Mucosa of descending colon (tissue), 3 donors: ENCODE measurements around the gene PRKD3. TPM values are rescaled to one million over a fixed set of nuclear protein-coding genes. Genes with fewer than 3 reads are reported as not detected.

Experiments
- ATAC-seq: fragments of 200-7000 bp; cut with Tn5 transposase; one replicate; pipeline ENCODE4 v1.9.1; 2020; ENCODE audit warnings: mild to moderate bottlenecking, moderate library complexity
- DNase-seq, 3 donors: peaks; one replicate each; pipeline ENCODE4 v3.0.0-alpha.2; 2020
- H3K36me3 ChIP-seq: fragments of 200-600 bp; one replicate; pipeline ENCODE4 v1.8.0; 2021; ENCODE audit warnings: low read depth, mild to moderate bottlenecking
- H3K4me1 ChIP-seq: fragments of 200-600 bp; one replicate; pipeline ENCODE4 v1.8.0; 2021; ENCODE audit warnings: low read depth, mild to moderate bottlenecking
- H3K4me3 ChIP-seq: fragments of 200-600 bp; one replicate; pipeline ENCODE4 v1.8.0; 2021; ENCODE audit warnings: mild to moderate bottlenecking
- H3K9me3 ChIP-seq: fragments of 200-600 bp; one replicate; pipeline ENCODE4 v1.8.0; 2021; ENCODE audit warnings: mild to moderate bottlenecking
- CTCF ChIP-seq: fragments of 200-600 bp; IDR thresholded peaks from one replicate; pipeline ENCODE4 v1.8.0; 2022; ENCODE audit warnings: antibody characterized with exemption, mild to moderate bottlenecking
- intact Hi-C, 2 donors: fragments of 100-400 bp; cut with DNase I in 1 of 2; cut with micrococcal nuclease in 1 of 2; formaldehyde crosslinking; loops; one replicate each; pipeline versions ENCODE4 v1.11.0 to v1.11.1; 2022; cut with DNase I, micrococcal nuclease
- total RNA-seq, 3 donors: library from RNA; stranded (reverse); fragmentation: NEBNext Ultra II Directional in 2 of 3; extraction: Animal tissue kit (Norgen Biotek cat#: 25700) in 2 of 3; gene quantifications; one replicate each; pipeline versions ENCODE4 v1.2.1 to v1.2.4, GENCODE V29; 2021 to 2023
- donor health status: DM: no; HTN: no; CAD: no; lungs with moderate emphysema.
- donor health status: DM: no; HTN: no; CAD: no.
- donor health status: DM: no; HTN: yes; CAD: no.

Gene PRKD3
- total RNA-seq, 3 donors from 2014 or later: 16.0 to 50.1 (median 19.7) TPM

DNA sequence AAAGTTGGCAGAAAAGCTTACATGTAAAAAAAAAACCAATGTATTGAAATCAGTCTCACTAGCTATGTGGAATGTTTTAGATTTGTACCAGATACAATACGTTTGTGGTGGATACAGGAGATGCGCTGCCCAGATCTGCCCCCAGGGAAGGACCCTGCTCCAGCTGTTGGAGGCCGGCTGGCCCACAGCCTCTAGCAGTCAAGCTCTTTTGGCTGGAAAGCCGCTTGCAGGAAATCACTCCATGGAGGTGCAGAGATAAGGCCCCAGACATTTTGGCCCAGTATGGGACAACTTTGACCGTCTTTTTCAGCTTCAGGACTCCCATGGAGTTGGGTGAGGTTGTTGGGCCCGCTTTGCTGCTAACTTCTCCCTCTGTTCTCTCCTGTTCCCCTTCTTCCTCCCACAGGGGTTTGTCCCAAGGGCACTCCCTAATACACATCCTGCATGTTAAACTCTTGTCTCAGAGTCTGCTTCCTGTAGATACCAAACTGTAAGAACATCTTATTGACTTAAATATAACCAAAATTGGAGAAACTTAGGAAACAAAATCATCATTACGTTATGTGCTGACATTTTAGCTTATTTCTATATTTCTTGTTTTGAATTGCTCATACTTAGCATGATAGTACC is 18.1 kb upstream of the PRKD3 start:
- Histone ChIP-seq H3K4me3 (no peak overlapping the region), H3K4me1 (peaks cover 6% of the 10 kb centered on the region), H3K9me3 (no peaks in the 10 kb centered on the region), H3K36me3 (no peaks in the 10 kb centered on the region)
- ATAC-seq: no peak
- TF ChIP-seq CTCF: no peak
- DNase-seq: no peak
- intact Hi-C loops: no loop called here

GRCh38 chr2:37340637-37341036 is 16.0 kb upstream of the PRKD3 start:
- H3K4me1 ChIP-seq: peaks cover 6% of the 10 kb centered on the region
- intact Hi-C loops: no loop called here
- H3K4me3 ChIP-seq: no peak overlapping the region
- TF ChIP-seq CTCF: no peak
- ATAC-seq: no peak
- no peaks in the 10 kb centered on the region for H3K9me3 ChIP-seq
- no peak for DNase-seq
- no peaks in the 10 kb centered on the region for H3K36me3 ChIP-seq

DNA sequence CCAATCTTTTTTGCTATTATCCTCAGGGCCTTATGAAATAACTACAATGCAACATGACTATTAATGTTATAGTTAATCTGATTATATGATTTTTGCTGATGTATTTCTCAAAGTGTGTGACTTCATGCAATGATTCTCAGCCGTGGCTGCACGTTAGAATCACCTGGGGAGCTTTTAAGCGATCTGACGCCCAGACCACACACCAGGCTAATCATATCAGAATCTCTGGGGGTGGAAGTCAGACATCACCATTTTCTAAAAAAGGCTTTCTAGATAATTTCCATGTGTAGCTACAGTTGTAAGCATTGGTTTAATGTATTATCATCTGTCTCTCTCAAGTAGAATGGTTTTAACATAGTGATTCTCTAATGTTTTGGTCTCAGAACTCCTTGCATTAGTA is 14.3 kb upstream of the PRKD3 start:
- no peaks in the 10 kb centered on the region for H3K4me1 ChIP-seq

GRCh38 chr2:37337620-37338280 is 13.1 kb upstream of the PRKD3 start:
- intact Hi-C loops: no loop called here
- Histone ChIP-seq H3K36me3 (no peaks in the 10 kb centered on the region), H3K9me3 (no peaks in the 10 kb centered on the region), H3K4me1 (no peaks in the 10 kb centered on the region), H3K4me3 (no peak overlapping the region)
- ATAC-seq: no peak
- no peak for DNase-seq
- TF ChIP-seq CTCF: no peak

More for the DNA sequence above, 14.3 kb upstream of the PRKD3 start:
- Histone ChIP-seq H3K4me3 (no peak overlapping the region), H3K9me3 (no peaks in the 10 kb centered on the region), H3K36me3 (no peaks in the 10 kb centered on the region)
- intact Hi-C loops: no loop called here
- TF ChIP-seq CTCF: no peak
- DNase-seq (no peak), ATAC-seq (no peak)

GRCh38 chr2:37335604-37336003 is 11.0 kb upstream of the PRKD3 start:
- intact Hi-C loops: no loop called here
- Histone ChIP-seq H3K9me3 (no peaks in the 10 kb centered on the region), H3K4me3 (no peak overlapping the region), H3K4me1 (no peaks in the 10 kb centered on the region), H3K36me3 (no peaks in the 10 kb centered on the region)
- TF ChIP-seq CTCF: no peak
- DNase-seq (no peak), ATAC-seq (no peak)
